DND-41 (cell line): ENCODE measurements around the gene ZNF791.

Experiments used
- ATAC-seq: fragments of 200-7000 bp; cut with Tn5 transposase; 3 replicates; pipeline ENCODE4 v1.9.1; 2021; ENCODE audit warnings: low read depth; ENCODE audit not compliant: insufficient read depth
- DNase-seq: peaks from one replicate; pipeline ENCODE4 v3.0.0-alpha.2; 2020
- H2AFZ ChIP-seq: 2 replicates; pipeline ENCODE4 v1.6.0; 2012; ENCODE audit warnings: low read depth, low read length
- H3K27ac ChIP-seq: 2 replicates; pipeline ENCODE4 v1.5.1; 2012; ENCODE audit warnings: low read length, inconsistent platforms
- H3K27me3 ChIP-seq: fragments of 200-600 bp; sonication (generic); 2 replicates; pipeline ENCODE4 v1.6.0; 2012; ENCODE audit warnings: low read length, mild to moderate bottlenecking, inconsistent platforms; ENCODE audit not compliant: insufficient read depth, poor library complexity
- H3K36me3 ChIP-seq: 2 replicates; pipeline ENCODE4 v1.5.1; 2012; ENCODE audit warnings: low read length, inconsistent platforms; ENCODE audit not compliant: insufficient read depth
- H3K4me1 ChIP-seq: 2 replicates; pipeline ENCODE4 v1.5.1; 2012; ENCODE audit warnings: mild to moderate bottlenecking, low read length; ENCODE audit not compliant: insufficient read depth
- H3K4me2 ChIP-seq: 2 replicates; pipeline ENCODE4 v1.6.0; 2012; ENCODE audit warnings: mild to moderate bottlenecking, moderate library complexity, low read length, inconsistent platforms; ENCODE audit not compliant: insufficient read depth
- H3K4me3 ChIP-seq, 2 experiments: fragments of 200-600 bp in 1 of 2; shearing (Covaris generic) in 1 of 2; 2 replicates each; pipeline ENCODE4 v1.5.1; 2012 to 2016; ENCODE audit warnings: inconsistent platforms in 2 of 2, low read length in 2 of 2, mild to moderate bottlenecking in 2 of 2, low read depth in 1 of 2, moderate library complexity in 1 of 2
- H3K79me2 ChIP-seq: 2 replicates; pipeline ENCODE4 v1.6.0; 2012; ENCODE audit warnings: low read length, inconsistent platforms; ENCODE audit not compliant: insufficient read depth
- H3K9ac ChIP-seq: 2 replicates; pipeline ENCODE4 v1.6.0; 2012; ENCODE audit warnings: low read depth, mild to moderate bottlenecking, inconsistent platforms, low read length, moderate library complexity
- H3K9me3 ChIP-seq: 2 replicates; pipeline ENCODE4 v1.5.1; 2012; ENCODE audit warnings: low read length, moderate library complexity, mild to moderate bottlenecking, inconsistent platforms; ENCODE audit not compliant: insufficient read depth, severe bottlenecking
- H4K20me1 ChIP-seq: 2 replicates; pipeline ENCODE4 v1.6.0; 2012; ENCODE audit warnings: low read length; ENCODE audit not compliant: insufficient read depth
- CTCF ChIP-seq: IDR thresholded peaks from 2 replicates; pipeline ENCODE4 v1.5.1; 2012; ENCODE audit warnings: borderline replicate concordance, low read length, moderate library complexity, mild to moderate bottlenecking; ENCODE audit not compliant: poor library complexity, severe bottlenecking; ENCODE audit errors: extremely low read depth
- EZH2 ChIP-seq: IDR thresholded peaks from 3 replicates; pipeline ENCODE4 v1.6.1; 2012; ENCODE audit warnings: borderline replicate concordance, low read depth, mild to moderate bottlenecking, moderate library complexity, low read length, inconsistent platforms; ENCODE audit not compliant: severe bottlenecking

Gene ZNF791

GRCh38 chr19:12657966-12658365 is 47.2 kb downstream of the ZNF791 start:
- no peak for DNase-seq
- Histone ChIP-seq H2AFZ (no peak overlapping the region), H3K4me2 (no peak overlapping the region), H3K36me3 (peaks cover 54% of the 10 kb centered on the region), H3K4me1 (no peaks in the 10 kb centered on the region), H3K9me3 (no peaks in the 10 kb centered on the region), H3K27ac (no peak overlapping the region), H3K4me3 (no peak overlapping the region), H3K79me2 (no peaks in the 10 kb centered on the region), H3K9ac (no peak overlapping the region), H4K20me1 (no peaks in the 10 kb centered on the region; the same call in 1 of the 2 replicates), H3K27me3 (no peaks in the 10 kb centered on the region)
- ATAC-seq, result no peak
- TF ChIP-seq EZH2, result no peak
- TF ChIP-seq CTCF, result no peak

GRCh38 chr19:12660980-12661379 is 50.3 kb downstream of the ZNF791 start:
- H2AFZ ChIP-seq, result no peak overlapping the region
- no peaks in the 10 kb centered on the region; the same call in 1 of the 2 replicates for H4K20me1 ChIP-seq
- no peak for ATAC-seq
- H3K4me1 ChIP-seq, result peaks cover 12% of the 10 kb centered on the region
- H3K79me2 ChIP-seq, result peaks cover 13% of the 10 kb centered on the region
- H3K4me3 ChIP-seq, result no peak overlapping the region
- H3K4me2 ChIP-seq, result no peak overlapping the region
- no peak for TF ChIP-seq CTCF
- no peak for TF ChIP-seq EZH2
- H3K9ac ChIP-seq, result no peak overlapping the region
- DNase-seq, result no peak
- H3K9me3 ChIP-seq, result no peaks in the 10 kb centered on the region
- H3K27ac ChIP-seq, result no peak overlapping the region
- peaks cover 64% of the 10 kb centered on the region for H3K36me3 ChIP-seq
- no peaks in the 10 kb centered on the region for H3K27me3 ChIP-seq

- no peak for DNase-seq
- Histone ChIP-seq H3K9ac (no peak overlapping the region), H3K27me3 (no peaks in the 10 kb centered on the region), H4K20me1 (0 out of 2 replicates have a peak, but pooled peaks cover 5% of the 10 kb centered on the region), H3K9me3 (no peaks in the 10 kb centered on the region), H3K4me3 (no peak overlapping the region), H3K36me3 (peaks cover 54% of the 10 kb centered on the region), H3K4me1 (peaks cover 38% of the 10 kb centered on the region), H3K27ac (no peak overlapping the region), H3K79me2 (peaks cover 45% of the 10 kb centered on the region), H2AFZ (no peak overlapping the region), H3K4me2 (peak overlapping the region; percentile 77; the same call in 1 of the 2 replicates)
- ATAC-seq, result no peak
- no peak for TF ChIP-seq EZH2
- TF ChIP-seq CTCF, result no peak
Observed at GRCh38 chr19:12664406-12665280, 53.9 kb downstream of the ZNF791 start.

- Histone ChIP-seq H3K9me3 (no peaks in the 10 kb centered on the region), H2AFZ (no peak overlapping the region), H3K4me3 (no peak overlapping the region), H3K27ac (no peak overlapping the region), H3K4me2 (peak overlapping the region; percentile 77; the same call in 1 of the 2 replicates), H3K27me3 (no peaks in the 10 kb centered on the region), H3K4me1 (peaks cover 42% of the 10 kb centered on the region), H4K20me1 (0 out of 2 replicates have a peak, but pooled peaks cover 5% of the 10 kb centered on the region), H3K79me2 (peaks cover 51% of the 10 kb centered on the region), H3K36me3 (peaks cover 53% of the 10 kb centered on the region), H3K9ac (no peak overlapping the region)
- TF ChIP-seq CTCF (no peak), EZH2 (no peak)
- no peak for ATAC-seq
- DNase-seq, result no peak
Observed at GRCh38 chr19:12665281-12665573, 54.5 kb downstream of the ZNF791 start.
